ENCODE data around the gene ALDH1A1.
"Not testable (repeated sequence)": the region's sequence is repeated elsewhere in the genome, so short reads cannot be mapped to it uniquely, and the experiment has no call there.

ALDH1A1 gene

GRCh38 chr9:72888943-72889342, 63.9 kb downstream of the ALDH1A1 start:
- no peak for DNase-seq

- DNase-seq, result no peak
Measured at GRCh38 chr9:72888067-72888466, 64.8 kb downstream of the ALDH1A1 start.

GRCh38 chr9:72886386-72886785, 66.5 kb downstream of the ALDH1A1 start:
- DNase-seq, result no peak

- DNase-seq, result no peak
Measured at GRCh38 chr9:72884508-72884907, 68.3 kb downstream of the ALDH1A1 start.

- DNase-seq, result no peak
Measured at GRCh38 chr9:72883875-72884274, 69.0 kb downstream of the ALDH1A1 start.

GRCh38 chr9:72882117-72882775, 70.6 kb downstream of the ALDH1A1 start:
- DNase-seq, result no peak

- DNase-seq, result no peak
Measured at GRCh38 chr9:72880821-72881220, 72.0 kb downstream of the ALDH1A1 start.

- DNase-seq, result no peak
Measured at GRCh38 chr9:72875221-72875620, 77.6 kb downstream of the ALDH1A1 start.

GRCh38 chr9:72874344-72874743, 78.5 kb downstream of the ALDH1A1 start:
- DNase-seq, result no peak

- DNase-seq, result no peak
Measured at GRCh38 chr9:72873456-72873855, 79.4 kb downstream of the ALDH1A1 start.

GRCh38 chr9:72872718-72873117, 80.1 kb downstream of the ALDH1A1 start:
- DNase-seq, result no peak

- DNase-seq, result no peak
Measured at GRCh38 chr9:72871685-72872084, 81.2 kb downstream of the ALDH1A1 start.

GRCh38 chr9:72864327-72864726, 88.5 kb downstream of the ALDH1A1 start:
- no peak for DNase-seq

GRCh38 chr9:72863456-72864094, 89.3 kb downstream of the ALDH1A1 start:
- no peak for DNase-seq

GRCh38 chr9:72862788-72863187, 90.1 kb downstream of the ALDH1A1 start:
- DNase-seq, result not testable (repeated sequence)

GRCh38 chr9:72858089-72858912, 94.6 kb downstream of the ALDH1A1 start:
- DNase-seq, result no peak

GRCh38 chr9:72857624-72857996, 95.2 kb downstream of the ALDH1A1 start:
- no peak for DNase-seq

- no peak for DNase-seq
Measured at GRCh38 chr9:72856972-72857623, 95.8 kb downstream of the ALDH1A1 start.

- no peak for DNase-seq
Measured at GRCh38 chr9:72855890-72856523, 96.8 kb downstream of the ALDH1A1 start.

GRCh38 chr9:72855321-72855720, 97.5 kb downstream of the ALDH1A1 start:
- DNase-seq, result no peak
